Transverse colon (tissue), 4 donors: ENCODE data around the gene SLC13A3. TPM values are rescaled to one million over a fixed set of nuclear protein-coding genes. Genes with fewer than 3 reads are reported as not detected.
A peak's percentile ranks its signal among the peaks of the same experiment; 100 is the strongest.

ENCODE experiments used
- DNase-seq: peaks from one replicate; pipeline ENCODE4 v3.0.0-alpha.2; 2019
- H3K27ac ChIP-seq, 4 donors: fragments of 200-600 bp; sonication (generic); 2 replicates each; pipeline ENCODE4 v1.5.1; 2016 to 2018; ENCODE audit warnings: inconsistent platforms in 4 of 4
- H3K27me3 ChIP-seq: fragments of 200-600 bp; sonication (generic); 2 replicates; pipeline ENCODE4 v1.5.1; 2017; ENCODE audit warnings: inconsistent platforms
- H3K36me3 ChIP-seq, 4 donors: fragments of 200-600 bp; sonication (generic); 2 replicates each; pipeline ENCODE4 v1.5.1; 2017 to 2019; ENCODE audit warnings: inconsistent platforms in 4 of 4
- H3K4me1 ChIP-seq, 4 donors: fragments of 200-600 bp; sonication (generic); 2 replicates each; pipeline ENCODE4 v1.5.1; 2017 to 2020; ENCODE audit warnings: inconsistent platforms in 4 of 4
- H3K4me3 ChIP-seq, 4 donors: fragments of 200-600 bp; sonication (generic); 1 replicate in 1 of 4; 2 replicates in 3 of 4; pipeline versions ENCODE4 v1.5.1 to v1.6.1; 2017 to 2019; ENCODE audit warnings: inconsistent platforms in 4 of 4
- H3K9me3 ChIP-seq, 2 donors: fragments of 200-600 bp; sonication (generic); 2 replicates each; pipeline ENCODE4 v1.5.1; 2017 to 2019; ENCODE audit warnings: inconsistent platforms in 2 of 2
- EP300 ChIP-seq: sonication (generic); formaldehyde crosslinking; IDR thresholded peaks from one replicate; pipeline ENCODE4 v1.6.1; 2017; ENCODE audit warnings: antibody characterized with exemption, low read depth
- POLR2A ChIP-seq: fragments of 450-650 bp; IDR thresholded peaks from one replicate; pipeline ENCODE4 v1.6.1; 2016; ENCODE audit warnings: antibody characterized with exemption, mild to moderate bottlenecking, moderate library complexity
- POLR2AphosphoS5 ChIP-seq, 3 donors: sonication (generic); formaldehyde crosslinking; IDR thresholded peaks; one replicate each; pipeline ENCODE4 v1.6.1; 2016; ENCODE audit warnings: antibody characterized with exemption in 3 of 3
- WGBS, 2 donors: methylation state at CpG; one replicate each; pipeline ENCODE4 v1.1.5; 2018; ENCODE audit warnings: low coverage in 1 of 2; 5-methylcytosine and 5-hydroxymethylcytosine counted together
- in situ Hi-C, 4 donors: fragments of 200-750 bp; cut with MboI; loops; one replicate each; pipeline versions ENCODE4 v1.15.0 to v1.15.1; 2017; ENCODE audit warnings: low sequenced_read_pairs in 3 of 4, low pct_ligation_motif_present in 1 of 4, low pct_unique_long_range_greater_than_20kb in 1 of 4
- intact Hi-C: fragments of 100-400 bp; cut with DNase I; formaldehyde crosslinking; loops from one replicate; pipeline ENCODE4 v1.15.1; 2023; ENCODE audit warnings: low total_unique reads
- total RNA-seq, 4 donors: library from RNA; depleted of rRNA; stranded (reverse); fragments of >200 nt; gene quantifications; one replicate each; pipeline ENCODE4 v1.1.0, GENCODE V29; 2016
- TF ChIP-seq, protein P1 (sequence below), 5 experiments: fragments of 200-600 bp in 3 of 5; fragments of 450-650 bp in 2 of 5; sonication (generic) in 3 of 5; IDR thresholded peaks; 1 replicate in 2 of 5; 2 replicates in 3 of 5; pipeline ENCODE4 v1.5.1; 2016 to 2017; ENCODE audit warnings: antibody characterized with exemption in 5 of 5, inconsistent platforms in 3 of 5, mild to moderate bottlenecking in 2 of 5, moderate library complexity in 1 of 5

The SLC13A3 gene
- total RNA-seq, 4 donors from 2014 or later = 0.14 to 0.48 TPM; not detected in 2

- no peak overlapping the region for H3K4me3 ChIP-seq
- DNase-seq = no peak
- no peaks in the 10 kb centered on the region for H3K36me3 ChIP-seq
- in situ Hi-C loops (loop anchor here in 3 of 4 donors (10.0 to 25.0 kb wide), 3 partner anchors 155 to 168 kb away; partner anchors contain the start of gene TP53RK (in 2 of the 3)), intact Hi-C loops (no loop called here)
- H3K27ac ChIP-seq = no peak overlapping the region
- H3K4me1 ChIP-seq = no peaks in the 10 kb centered on the region
- TF ChIP-seq, protein P1, sequence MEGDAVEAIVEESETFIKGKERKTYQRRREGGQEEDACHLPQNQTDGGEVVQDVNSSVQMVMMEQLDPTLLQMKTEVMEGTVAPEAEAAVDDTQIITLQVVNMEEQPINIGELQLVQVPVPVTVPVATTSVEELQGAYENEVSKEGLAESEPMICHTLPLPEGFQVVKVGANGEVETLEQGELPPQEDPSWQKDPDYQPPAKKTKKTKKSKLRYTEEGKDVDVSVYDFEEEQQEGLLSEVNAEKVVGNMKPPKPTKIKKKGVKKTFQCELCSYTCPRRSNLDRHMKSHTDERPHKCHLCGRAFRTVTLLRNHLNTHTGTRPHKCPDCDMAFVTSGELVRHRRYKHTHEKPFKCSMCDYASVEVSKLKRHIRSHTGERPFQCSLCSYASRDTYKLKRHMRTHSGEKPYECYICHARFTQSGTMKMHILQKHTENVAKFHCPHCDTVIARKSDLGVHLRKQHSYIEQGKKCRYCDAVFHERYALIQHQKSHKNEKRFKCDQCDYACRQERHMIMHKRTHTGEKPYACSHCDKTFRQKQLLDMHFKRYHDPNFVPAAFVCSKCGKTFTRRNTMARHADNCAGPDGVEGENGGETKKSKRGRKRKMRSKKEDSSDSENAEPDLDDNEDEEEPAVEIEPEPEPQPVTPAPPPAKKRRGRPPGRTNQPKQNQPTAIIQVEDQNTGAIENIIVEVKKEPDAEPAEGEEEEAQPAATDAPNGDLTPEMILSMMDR (IDR thresholded peaks at IDR 0.05) = no peak
- no peak for TF ChIP-seq EP300
- no peak for TF ChIP-seq POLR2A
- no peak for TF ChIP-seq POLR2AphosphoS5 (IDR thresholded peaks at IDR 0.05)
- peaks cover 26% of the 10 kb centered on the region for H3K27me3 ChIP-seq
- no peaks in the 10 kb centered on the region for H3K9me3 ChIP-seq
- WGBS, 2 donors = 76% methylated on average over 3 of the region's 3 CpGs; no CpG with 5 or more reads in 1 of the 2 donors
These were observed 131.7 kb downstream of the SLC13A3 start for GRCh38 chr20:46519471-46520068.

GRCh38 chr20:46512943-46513844, 138.1 kb downstream of the SLC13A3 start, which contains the start of gene ZNF334:
Gene ZNF334 (minus strand): TSS chr20:46513559. CDS start chr20:46512102, 1,457 bp downstream.
- H3K27me3 ChIP-seq = peaks cover 26% of the 10 kb centered on the region
- peak within 1 kb of the TSS; percentile 15 to 67 (median 53) for H3K27ac ChIP-seq
- TF ChIP-seq EP300 = no peak
- no peak for TF ChIP-seq POLR2AphosphoS5 (IDR thresholded peaks at IDR 0.05)
- TF ChIP-seq, protein P1 (IDR thresholded peaks at IDR 0.05) = no peak
- TF ChIP-seq POLR2A = no peak
- peaks cover 0 to 3% (median 0%) of the 10 kb centered on the region in 4 donors for H3K4me1 ChIP-seq
- peak within 1 kb of the TSS; percentile 47 to 66 (median 54) for H3K4me3 ChIP-seq
- in situ Hi-C loops = loop anchor here in 1 of 4 donors (25.0 kb wide), 1 partner anchor 174 kb away; the partner anchor contains the start of gene TP53RK
- DNase-seq = peak; percentile 28
- WGBS, 2 donors = 21 to 23% methylated on average over 11 to 49 of the region's 49 CpGs
- intact Hi-C loops = no loop called here
- no peaks in the 10 kb centered on the region for H3K36me3 ChIP-seq
- H3K9me3 ChIP-seq = no peaks in the 10 kb centered on the region

DNA sequence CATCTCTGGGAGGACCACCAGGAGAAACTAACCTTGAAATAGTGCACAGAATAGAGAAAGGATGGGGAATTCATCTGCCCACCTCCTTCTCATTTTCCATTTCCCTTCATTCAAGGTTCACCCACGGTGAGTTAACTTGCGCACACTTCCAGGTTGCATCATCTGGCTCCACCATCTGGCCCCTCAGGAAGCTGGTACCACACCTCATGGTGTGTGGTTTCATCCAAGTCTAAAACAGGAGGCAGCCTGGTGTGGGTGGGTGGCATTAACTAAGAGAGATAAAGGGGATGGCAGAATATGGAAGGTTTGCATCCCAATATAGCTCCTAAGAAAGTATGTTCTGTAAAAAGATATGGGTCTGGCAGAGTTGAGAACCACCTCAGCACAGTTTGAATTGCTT, 141.7 kb downstream of the SLC13A3 start:
- H3K27ac ChIP-seq = no peak overlapping the region
- WGBS, 2 donors = 50 to 71% methylated on average over 2 of the region's 2 CpGs
- no peaks in the 10 kb centered on the region for H3K9me3 ChIP-seq
- no peak for TF ChIP-seq POLR2A
- no peak for TF ChIP-seq EP300
- TF ChIP-seq, protein P1 (IDR thresholded peaks at IDR 0.05) = no peak
- TF ChIP-seq POLR2AphosphoS5 (IDR thresholded peaks at IDR 0.05) = no peak
- intact Hi-C loops (no loop called here), in situ Hi-C loops (loop anchor here in 1 of 4 donors (25.0 kb wide), 1 partner anchor 178 kb away; the partner anchor contains the start of gene TP53RK)
- H3K4me3 ChIP-seq = no peak overlapping the region
- H3K4me1 ChIP-seq = peaks cover 0 to 3% (median 0%) of the 10 kb centered on the region in 4 donors
- H3K36me3 ChIP-seq = no peaks in the 10 kb centered on the region
- DNase-seq = no peak
- H3K27me3 ChIP-seq = peaks cover 2% of the 10 kb centered on the region

Other genes with a start within 250 kb of the SLC13A3 start
- gene ELMO2, start 244.8 kb downstream of the SLC13A3 start, total RNA-seq = 10 to 100 TPM; 13.5 to 30.0 (median 22.1) TPM
- 1 to 10 TPM; 1.9 to 7.1 (median 4.7) TPM for gene ZNF334, start 137.9 kb downstream of the SLC13A3 start, total RNA-seq
- not detected for gene OCSTAMP, start 100.8 kb downstream of the SLC13A3 start, total RNA-seq
- gene TP53RK, start 38.0 kb upstream of the SLC13A3 start, total RNA-seq = 10 to 100 TPM; 12.4 to 26.7 (median 18.3) TPM
- 10 to 100 TPM in 3 of 4 donors, 1 to 10 TPM in 1; 8.2 to 33.5 (median 15.2) TPM for gene SLC2A10, start 58.2 kb upstream of the SLC13A3 start, total RNA-seq
- 10 to 100 TPM in 2 of 4 donors, 1 to 10 TPM in 2; 4.5 to 17.5 (median 10.9) TPM for gene EYA2, start 243.4 kb upstream of the SLC13A3 start, total RNA-seq